ENCODE measurements around the gene CACNG1. TPM values are rescaled to one million over a fixed set of nuclear protein-coding genes. Genes with fewer than 3 reads are reported as not detected.

CACNG1 gene
- total RNA-seq, 1 experiment from 2014 or later = not detected

GRCh38 chr17:67003231-67003630 lies 41.1 kb upstream of the CACNG1 start:
- DNase-seq = no peak
- no peak overlapping the region for H3K4me3 Mint-ChIP-seq (ENCODE audit: low read depth, unreplicated experiment)
- TF ChIP-seq, protein P1, sequence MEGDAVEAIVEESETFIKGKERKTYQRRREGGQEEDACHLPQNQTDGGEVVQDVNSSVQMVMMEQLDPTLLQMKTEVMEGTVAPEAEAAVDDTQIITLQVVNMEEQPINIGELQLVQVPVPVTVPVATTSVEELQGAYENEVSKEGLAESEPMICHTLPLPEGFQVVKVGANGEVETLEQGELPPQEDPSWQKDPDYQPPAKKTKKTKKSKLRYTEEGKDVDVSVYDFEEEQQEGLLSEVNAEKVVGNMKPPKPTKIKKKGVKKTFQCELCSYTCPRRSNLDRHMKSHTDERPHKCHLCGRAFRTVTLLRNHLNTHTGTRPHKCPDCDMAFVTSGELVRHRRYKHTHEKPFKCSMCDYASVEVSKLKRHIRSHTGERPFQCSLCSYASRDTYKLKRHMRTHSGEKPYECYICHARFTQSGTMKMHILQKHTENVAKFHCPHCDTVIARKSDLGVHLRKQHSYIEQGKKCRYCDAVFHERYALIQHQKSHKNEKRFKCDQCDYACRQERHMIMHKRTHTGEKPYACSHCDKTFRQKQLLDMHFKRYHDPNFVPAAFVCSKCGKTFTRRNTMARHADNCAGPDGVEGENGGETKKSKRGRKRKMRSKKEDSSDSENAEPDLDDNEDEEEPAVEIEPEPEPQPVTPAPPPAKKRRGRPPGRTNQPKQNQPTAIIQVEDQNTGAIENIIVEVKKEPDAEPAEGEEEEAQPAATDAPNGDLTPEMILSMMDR (IDR thresholded peaks at IDR 0.05; ENCODE audit: unreplicated experiment) = no peak
- H3K27ac Mint-ChIP-seq (ENCODE audit: unreplicated experiment) = no peak overlapping the region
- BruUV-seq (replicated peaks) = no TSS peak
- H3K4me1 Mint-ChIP-seq (ENCODE audit: low read depth, unreplicated experiment) = no peaks in the 10 kb centered on the region
- intact Hi-C loops (cut with micrococcal nuclease; ENCODE audit: unreplicated experiment) = no loop called here
- no peaks in the 10 kb centered on the region for H3K9me3 Mint-ChIP-seq (ENCODE audit: low read depth, unreplicated experiment)
- CTCF ChIA-PET = no interaction called here
- H3K36me3 Mint-ChIP-seq (ENCODE audit: insufficient read depth, unreplicated experiment) = no peaks in the 10 kb centered on the region
- H3K27me3 Mint-ChIP-seq (ENCODE audit: unreplicated experiment) = peaks cover 56% of the 10 kb centered on the region

GRCh38 chr17:67004181-67004580 lies 40.2 kb upstream of the CACNG1 start:
- no peaks in the 10 kb centered on the region for H3K9me3 Mint-ChIP-seq (ENCODE audit: low read depth, unreplicated experiment)
- intact Hi-C loops (cut with micrococcal nuclease; ENCODE audit: unreplicated experiment) = no loop called here
- CTCF ChIA-PET = no interaction called here
- H3K4me3 Mint-ChIP-seq (ENCODE audit: low read depth, unreplicated experiment) = no peak overlapping the region
- TF ChIP-seq, protein P1 (IDR thresholded peaks at IDR 0.05; ENCODE audit: unreplicated experiment) = no peak
- no TSS peak for BruUV-seq (replicated peaks)
- H3K27ac Mint-ChIP-seq (ENCODE audit: unreplicated experiment) = no peak overlapping the region
- no peaks in the 10 kb centered on the region for H3K36me3 Mint-ChIP-seq (ENCODE audit: insufficient read depth, unreplicated experiment)
- H3K27me3 Mint-ChIP-seq (ENCODE audit: unreplicated experiment) = peaks cover 55% of the 10 kb centered on the region
- DNase-seq = no peak
- H3K4me1 Mint-ChIP-seq (ENCODE audit: low read depth, unreplicated experiment) = no peaks in the 10 kb centered on the region

GRCh38 chr17:67007266-67007665 lies 37.1 kb upstream of the CACNG1 start:
- BruUV-seq (replicated peaks) = no TSS peak
- CTCF ChIA-PET = no interaction called here

GRCh38 chr17:67008101-67008500 lies 36.3 kb upstream of the CACNG1 start:
- Mint-ChIP-seq H3K9me3 (ENCODE audit: low read depth, unreplicated experiment) (no peaks in the 10 kb centered on the region), H3K27me3 (ENCODE audit: unreplicated experiment) (peaks cover 68% of the 10 kb centered on the region), H3K4me1 (ENCODE audit: low read depth, unreplicated experiment) (no peaks in the 10 kb centered on the region), H3K27ac (ENCODE audit: unreplicated experiment) (no peak overlapping the region), H3K4me3 (ENCODE audit: low read depth, unreplicated experiment) (no peak overlapping the region), H3K36me3 (ENCODE audit: insufficient read depth, unreplicated experiment) (no peaks in the 10 kb centered on the region)
- no TSS peak for BruUV-seq (replicated peaks)
- CTCF ChIA-PET = no interaction called here
- DNase-seq = no peak
- intact Hi-C loops (cut with micrococcal nuclease; ENCODE audit: unreplicated experiment) = no loop called here
- TF ChIP-seq, protein P1 (IDR thresholded peaks at IDR 0.05; ENCODE audit: unreplicated experiment) = no peak

More at GRCh38 chr17:67007266-67007665, 37.1 kb upstream of the CACNG1 start:
- Mint-ChIP-seq H3K9me3 (ENCODE audit: low read depth, unreplicated experiment) (no peaks in the 10 kb centered on the region), H3K4me3 (ENCODE audit: low read depth, unreplicated experiment) (no peak overlapping the region), H3K27me3 (ENCODE audit: unreplicated experiment) (peaks cover 70% of the 10 kb centered on the region), H3K36me3 (ENCODE audit: insufficient read depth, unreplicated experiment) (no peaks in the 10 kb centered on the region), H3K27ac (ENCODE audit: unreplicated experiment) (no peak overlapping the region), H3K4me1 (ENCODE audit: low read depth, unreplicated experiment) (no peaks in the 10 kb centered on the region)
- no peak for DNase-seq
- TF ChIP-seq, protein P1 (IDR thresholded peaks at IDR 0.05; ENCODE audit: unreplicated experiment) = no peak
- intact Hi-C loops (cut with micrococcal nuclease; ENCODE audit: unreplicated experiment) = no loop called here
